ENCODE results near the gene NRN1. TPM values are rescaled to one million over a fixed set of nuclear protein-coding genes. Genes with fewer than 3 reads are reported as not detected.

NRN1 gene
- total and polyA plus RNA-seq, 10 of the 15 experiments (the other 5 are each of a cell fraction or from before 2014, with no cell fraction given), result 0.13 to 22.6 (median 0.23) TPM; not detected in 1

- TF ChIP-seq, protein P1, sequence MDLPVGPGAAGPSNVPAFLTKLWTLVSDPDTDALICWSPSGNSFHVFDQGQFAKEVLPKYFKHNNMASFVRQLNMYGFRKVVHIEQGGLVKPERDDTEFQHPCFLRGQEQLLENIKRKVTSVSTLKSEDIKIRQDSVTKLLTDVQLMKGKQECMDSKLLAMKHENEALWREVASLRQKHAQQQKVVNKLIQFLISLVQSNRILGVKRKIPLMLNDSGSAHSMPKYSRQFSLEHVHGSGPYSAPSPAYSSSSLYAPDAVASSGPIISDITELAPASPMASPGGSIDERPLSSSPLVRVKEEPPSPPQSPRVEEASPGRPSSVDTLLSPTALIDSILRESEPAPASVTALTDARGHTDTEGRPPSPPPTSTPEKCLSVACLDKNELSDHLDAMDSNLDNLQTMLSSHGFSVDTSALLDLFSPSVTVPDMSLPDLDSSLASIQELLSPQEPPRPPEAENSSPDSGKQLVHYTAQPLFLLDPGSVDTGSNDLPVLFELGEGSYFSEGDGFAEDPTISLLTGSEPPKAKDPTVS (IDR thresholded peaks at IDR 0.05; ENCODE audit: low read depth, low read length), result no peak
- TF ChIP-seq IRF5 (IDR thresholded peaks at IDR 0.05; ENCODE audit: borderline replicate concordance) (no peak), KAT2A (conservative IDR thresholded peaks at IDR 0.05; ENCODE audit: control insufficient read depth, low read depth, low read length) (no peak), EZH2 (IDR thresholded peaks at IDR 0.05; ENCODE audit: borderline replicate concordance, control insufficient read depth, low read depth, low read length) (no peak), MEF2A (IDR thresholded peaks at IDR 0.05; ENCODE audit: insufficient read depth, low read depth, low read length) (no peak), SREBF2 (IDR thresholded peaks at IDR 0.05; ENCODE audit: low read length) (no peak), ZNF622 (IDR thresholded peaks at IDR 0.05) (no peak)
Observed at GRCh38 chr6:5992551-5993225, 14.0 kb downstream of the NRN1 start (continued).

DNA sequence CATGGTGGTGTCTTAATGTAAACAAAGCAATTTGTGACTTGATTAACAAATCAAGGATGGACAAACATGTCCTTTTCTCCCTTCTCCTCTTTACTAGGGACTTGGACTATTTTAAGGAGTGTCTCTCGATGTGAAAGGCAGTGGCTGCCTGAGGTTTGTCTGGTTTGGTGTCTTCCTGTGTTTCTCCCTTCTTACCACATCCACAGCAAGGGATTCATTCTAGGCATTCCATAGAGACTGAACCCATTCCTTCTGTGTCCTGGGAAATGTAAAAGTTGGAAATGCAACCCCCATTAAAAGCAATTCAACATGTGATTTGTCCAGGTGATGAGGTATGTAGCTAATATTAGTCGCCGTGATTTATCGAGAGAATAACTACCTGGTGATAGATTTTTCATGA is 15.9 kb downstream of the NRN1 start:
- SMC1A ChIA-PET (ENCODE audit: uncharacterized antibody, unreplicated experiment), result no interaction called here
- no peak for ATAC-seq
- CTCF ChIA-PET, result no interaction called here
- no peaks in the 10 kb centered on the region for H3K36me3 ChIP-seq (ENCODE audit: control insufficient read depth in 2 of 2, insufficient read depth in 2 of 2, low read length in 1 of 2)
- no peaks in the 10 kb centered on the region for H3K79me2 ChIP-seq (ENCODE audit: control insufficient read depth, insufficient read depth, low read length)
- no peaks in the 10 kb centered on the region for H3K4me1 ChIP-seq (ENCODE audit: control insufficient read depth, insufficient read depth, low read length)
- POLR2A ChIA-PET, result no interaction called here
- H3K9me3 ChIP-seq (replicated peaks; ENCODE audit: control insufficient read depth, insufficient read depth, low read length), result peaks cover 5% of the 10 kb centered on the region; the same call in 2 of the 3 replicates
- no peak overlapping the region for H3K9ac ChIP-seq (ENCODE audit: control insufficient read depth, insufficient read depth, low read length)
- in situ Hi-C loops (cut with MboI) (no loop called here), intact Hi-C loops (cut with micrococcal nuclease; ENCODE audit: unreplicated experiment) (no loop called here)
- no TSS peak for BruUV-seq (replicated peaks)
- RAD21 ChIA-PET (ENCODE audit: unreplicated experiment), result interaction anchor here (0.9 kb wide), 1 partner anchor 10 kb away, joined by 3 read pairs; no protein-coding TSS in a partner anchor
- no peaks in the 10 kb centered on the region for H4K20me1 ChIP-seq (ENCODE audit: control insufficient read depth, insufficient read depth)
- DNase-seq (ENCODE audit: low read depth, low spot score), result no peak
- H2AFZ ChIP-seq (ENCODE audit: control insufficient read depth, low read depth, low read length), result no peak overlapping the region
- no peak overlapping the region for H3K4me2 ChIP-seq (ENCODE audit: control insufficient read depth, insufficient read depth)
- WGBS (ENCODE audit: insufficient coverage, insufficient replicate concordance, low lambda C conversion rate, missing lambda C conversion rate), result 71% methylated on average over 4 of the region's 4 CpGs
- H3K4me3 ChIP-seq, result no peak overlapping the region
- H3K27me3 ChIP-seq (replicated peaks in 1 of 2; ENCODE audit: control insufficient read depth in 2 of 2, insufficient read depth in 2 of 2, low read length in 1 of 2), result peaks cover 8 to 22% of the 10 kb centered on the region in 2 experiments
- no peak overlapping the region for H3K27ac ChIP-seq (ENCODE audit: control insufficient read depth, insufficient read depth)
- no peak for FAIRE-seq
- TF ChIP-seq, protein P2, sequence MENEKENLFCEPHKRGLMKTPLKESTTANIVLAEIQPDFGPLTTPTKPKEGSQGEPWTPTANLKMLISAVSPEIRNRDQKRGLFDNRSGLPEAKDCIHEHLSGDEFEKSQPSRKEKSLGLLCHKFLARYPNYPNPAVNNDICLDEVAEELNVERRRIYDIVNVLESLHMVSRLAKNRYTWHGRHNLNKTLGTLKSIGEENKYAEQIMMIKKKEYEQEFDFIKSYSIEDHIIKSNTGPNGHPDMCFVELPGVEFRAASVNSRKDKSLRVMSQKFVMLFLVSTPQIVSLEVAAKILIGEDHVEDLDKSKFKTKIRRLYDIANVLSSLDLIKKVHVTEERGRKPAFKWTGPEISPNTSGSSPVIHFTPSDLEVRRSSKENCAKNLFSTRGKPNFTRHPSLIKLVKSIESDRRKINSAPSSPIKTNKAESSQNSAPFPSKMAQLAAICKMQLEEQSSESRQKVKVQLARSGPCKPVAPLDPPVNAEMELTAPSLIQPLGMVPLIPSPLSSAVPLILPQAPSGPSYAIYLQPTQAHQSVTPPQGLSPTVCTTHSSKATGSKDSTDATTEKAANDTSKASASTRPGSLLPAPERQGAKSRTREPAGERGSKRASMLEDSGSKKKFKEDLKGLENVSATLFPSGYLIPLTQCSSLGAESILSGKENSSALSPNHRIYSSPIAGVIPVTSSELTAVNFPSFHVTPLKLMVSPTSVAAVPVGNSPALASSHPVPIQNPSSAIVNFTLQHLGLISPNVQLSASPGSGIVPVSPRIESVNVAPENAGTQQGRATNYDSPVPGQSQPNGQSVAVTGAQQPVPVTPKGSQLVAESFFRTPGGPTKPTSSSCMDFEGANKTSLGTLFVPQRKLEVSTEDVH (IDR thresholded peaks at IDR 0.05; ENCODE audit: low read depth, partially characterized antibody), result no peak
- no peak for TF ChIP-seq MLLT1 (IDR thresholded peaks at IDR 0.05)
- TF ChIP-seq EGR1 (IDR thresholded peaks at IDR 0.05; ENCODE audit: borderline replicate concordance in 1 of 2, low read depth in 2 of 2, low read length in 2 of 2), result no peak
